HEK293T (cell line): ENCODE data around the gene ZSWIM5.

Experiments used
- ARNT ChIP-seq: fragments of 450-650 bp; IDR thresholded peaks from 2 replicates; pipeline ENCODE4 v1.6.1; 2017; ENCODE audit warnings: mild to moderate bottlenecking
- ELF4 ChIP-seq: fragments of 450-650 bp; IDR thresholded peaks from 2 replicates; pipeline ENCODE4 v1.6.1; 2017; ENCODE audit warnings: antibody characterized with exemption
- FOXK2 ChIP-seq: fragments of 450-650 bp; IDR thresholded peaks from 2 replicates; pipeline ENCODE4 v1.6.1; 2016; ENCODE audit warnings: mild to moderate bottlenecking
- HDGF ChIP-seq: fragments of 450-650 bp; IDR thresholded peaks from 2 replicates; pipeline ENCODE4 v1.6.1; 2017; ENCODE audit warnings: antibody characterized with exemption, borderline replicate concordance
- SP1 ChIP-seq: fragments of 450-650 bp; IDR thresholded peaks from 2 replicates; pipeline ENCODE4 v1.6.1; 2017
- SUZ12 ChIP-seq: fragments of 450-650 bp; IDR thresholded peaks from 2 replicates; pipeline ENCODE4 v1.6.1; 2016; ENCODE audit warnings: mild to moderate bottlenecking
- TARDBP ChIP-seq: fragments of 450-650 bp; IDR thresholded peaks from 2 replicates; pipeline ENCODE4 v1.6.1; 2016

DNA sequence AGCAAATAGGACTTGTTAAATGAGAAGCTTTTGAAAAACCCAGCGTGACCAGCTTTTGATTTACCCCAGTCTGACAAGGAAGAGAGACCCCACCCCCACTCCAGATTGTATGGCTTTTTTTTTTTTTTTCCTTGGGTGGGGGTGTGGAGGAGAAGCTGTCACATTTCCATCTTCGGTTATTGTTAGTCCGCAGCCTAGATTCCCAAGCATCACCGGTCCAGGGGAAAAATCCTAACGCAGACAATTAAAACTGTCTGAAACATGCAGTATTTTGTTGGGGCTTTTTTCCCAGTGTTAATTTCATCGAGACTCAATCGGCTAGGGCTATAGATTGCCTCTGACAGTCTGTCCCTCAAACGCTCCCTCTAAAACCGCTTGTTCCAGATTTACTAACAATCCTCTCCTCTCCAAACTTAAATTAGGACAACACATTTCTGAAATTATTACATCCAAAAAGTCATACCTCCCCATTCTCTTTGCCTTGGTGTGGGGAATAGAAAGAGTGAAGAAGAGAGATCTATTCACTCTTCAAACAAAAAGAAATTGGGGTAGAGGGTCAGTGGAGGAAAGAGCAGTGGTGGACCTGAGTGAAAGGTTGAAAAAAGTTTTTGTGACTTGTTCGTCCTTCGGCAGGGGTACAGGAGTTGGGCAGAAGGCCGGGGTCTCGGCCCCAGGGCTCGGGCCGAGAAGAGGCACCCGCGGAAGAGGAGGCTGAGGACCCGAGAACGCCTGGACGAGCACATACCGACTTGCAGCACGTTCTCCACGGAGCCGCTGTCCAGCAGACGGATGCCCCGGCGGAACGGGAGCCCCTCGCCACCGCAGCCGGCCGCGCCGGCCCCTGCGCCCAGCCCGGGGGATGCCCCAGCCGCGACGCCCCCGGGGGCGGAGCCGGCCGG lies 1.1 kb downstream of the ZSWIM5 start:
- no peak for TF ChIP-seq FOXK2
- no peak for TF ChIP-seq HDGF
- no peak for TF ChIP-seq SP1
- no peak for TF ChIP-seq SUZ12
- TF ChIP-seq TARDBP = no peak
- TF ChIP-seq ELF4 = no peak
- no peak for TF ChIP-seq ARNT
